Measurements from ENCODE around the gene POPDC2. TPM values are rescaled to one million over a fixed set of nuclear protein-coding genes. Genes with fewer than 3 reads are reported as not detected.
"Not testable (repeated sequence)": the region's sequence is repeated elsewhere in the genome, so short reads cannot be mapped to it uniquely, and the experiment has no call there.

POPDC2 gene
- total RNA-seq, 1 experiment from 2014 or later: 0.37 TPM

DNA sequence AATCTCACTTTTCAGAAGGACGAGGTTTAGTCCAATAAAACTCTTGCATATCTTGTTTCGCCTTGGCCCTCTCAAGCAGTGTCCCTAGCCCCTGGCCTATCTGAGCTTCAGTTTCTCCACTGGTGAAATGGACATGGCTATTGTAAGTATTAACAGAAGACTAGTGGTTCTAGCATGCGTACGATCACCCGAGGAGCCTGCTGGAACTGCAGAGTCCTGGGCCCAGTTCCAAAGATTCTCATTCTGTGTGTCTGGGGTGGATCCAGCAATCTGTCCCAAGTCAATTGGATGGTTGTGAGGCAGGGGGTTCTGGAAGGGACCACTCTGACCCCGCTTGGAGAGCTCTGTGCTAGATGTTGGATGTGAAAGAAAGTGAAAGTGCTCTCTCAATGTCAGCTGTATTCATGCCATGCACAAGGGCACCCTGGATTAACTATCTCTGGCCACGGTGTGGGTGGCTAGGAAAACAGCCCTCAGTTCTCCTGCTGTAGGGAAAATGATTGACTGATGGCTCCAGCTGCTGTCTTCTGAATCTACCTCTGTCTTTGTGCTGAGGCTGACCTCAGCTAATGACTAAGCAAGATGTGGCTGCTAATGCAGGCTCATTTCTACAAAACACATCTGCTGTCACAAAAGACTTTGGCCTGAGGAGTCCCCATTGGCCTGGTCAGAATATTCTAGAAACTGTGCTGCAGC lies 64.6 kb downstream of the POPDC2 start:
- no peak overlapping the region for H2BK120ac ChIP-seq (ENCODE audit: low read depth, low read length, poor library complexity, severe bottlenecking)
- H4K20me1 ChIP-seq (ENCODE audit: control insufficient read depth, insufficient read depth, insufficient read length): no peaks in the 10 kb centered on the region
- H2AK5ac ChIP-seq (ENCODE audit: insufficient read length, low read length): no peak overlapping the region
- no peak overlapping the region for H3K18ac ChIP-seq (ENCODE audit: insufficient read length, low read depth, low read length)
- peaks cover 0 to 4% of the 10 kb centered on the region in 2 experiments; a peak in 2 of 4 replicates for H3K4me1 Mint-ChIP-seq
- TF ChIP-seq, protein P1, sequence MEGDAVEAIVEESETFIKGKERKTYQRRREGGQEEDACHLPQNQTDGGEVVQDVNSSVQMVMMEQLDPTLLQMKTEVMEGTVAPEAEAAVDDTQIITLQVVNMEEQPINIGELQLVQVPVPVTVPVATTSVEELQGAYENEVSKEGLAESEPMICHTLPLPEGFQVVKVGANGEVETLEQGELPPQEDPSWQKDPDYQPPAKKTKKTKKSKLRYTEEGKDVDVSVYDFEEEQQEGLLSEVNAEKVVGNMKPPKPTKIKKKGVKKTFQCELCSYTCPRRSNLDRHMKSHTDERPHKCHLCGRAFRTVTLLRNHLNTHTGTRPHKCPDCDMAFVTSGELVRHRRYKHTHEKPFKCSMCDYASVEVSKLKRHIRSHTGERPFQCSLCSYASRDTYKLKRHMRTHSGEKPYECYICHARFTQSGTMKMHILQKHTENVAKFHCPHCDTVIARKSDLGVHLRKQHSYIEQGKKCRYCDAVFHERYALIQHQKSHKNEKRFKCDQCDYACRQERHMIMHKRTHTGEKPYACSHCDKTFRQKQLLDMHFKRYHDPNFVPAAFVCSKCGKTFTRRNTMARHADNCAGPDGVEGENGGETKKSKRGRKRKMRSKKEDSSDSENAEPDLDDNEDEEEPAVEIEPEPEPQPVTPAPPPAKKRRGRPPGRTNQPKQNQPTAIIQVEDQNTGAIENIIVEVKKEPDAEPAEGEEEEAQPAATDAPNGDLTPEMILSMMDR (conservative IDR thresholded peaks at IDR 0.05): no peak
- H4K5ac ChIP-seq (ENCODE audit: insufficient read length, low read depth, low read length): no peak overlapping the region
- no peak overlapping the region for H2AFZ ChIP-seq (ENCODE audit: low read length)
- no peaks in the 10 kb centered on the region for H3K9me3 ChIP-seq (ENCODE audit: control insufficient read depth, low read depth, low read length)
- no peak overlapping the region for H3K4me3 Mint-ChIP-seq
- H3K4ac ChIP-seq (ENCODE audit: low read depth, low read length): no peak overlapping the region
- H3K27me3 ChIP-seq (ENCODE audit: insufficient read depth, low read length): no peaks in the 10 kb centered on the region
- H3K4me2 ChIP-seq (ENCODE audit: insufficient read depth, insufficient read length, low read length): no peak overlapping the region
- H2BK5ac ChIP-seq (ENCODE audit: insufficient read length, low read length): no peak overlapping the region
- H3K36me3 Mint-ChIP-seq (ENCODE audit: insufficient read depth in 1 of 3, low read depth in 3 of 3): no peaks in the 10 kb centered on the region; a peak in 2 of 7 replicates
- no peaks in the 10 kb centered on the region for H3K4me1 ChIP-seq (ENCODE audit: insufficient read depth, low read length)
- H4K91ac ChIP-seq (ENCODE audit: insufficient read length, low read depth, low read length): no peak overlapping the region
- DNase-seq: no peak
- no peaks in the 10 kb centered on the region for H3K23me2 ChIP-seq (ENCODE audit: insufficient read length, low read depth, low read length, poor library complexity, severe bottlenecking)
- H3K27me3 Mint-ChIP-seq (ENCODE audit: low read depth): peaks cover 5% of the 10 kb centered on the region
- no peak overlapping the region for H2BK20ac ChIP-seq (ENCODE audit: low read depth, low read length, poor library complexity, severe bottlenecking)
- no peak overlapping the region for H4K8ac ChIP-seq (replicated peaks; ENCODE audit: insufficient read length, low read depth, low read length)
- H3K27ac Mint-ChIP-seq: peak overlapping the region in 1 of 3 experiments; percentile 32; a peak in 1 of 7 replicates
- no peaks in the 10 kb centered on the region for H3K79me1 ChIP-seq (ENCODE audit: insufficient read depth, low read depth, low read length, poor library complexity, severe bottlenecking)
- H3K56ac ChIP-seq (ENCODE audit: insufficient read length, low read depth, low read length): no peak overlapping the region
- no peak overlapping the region for H2BK12ac ChIP-seq (ENCODE audit: insufficient read length, low read depth, low read length)
- peaks cover 0 to 3% of the 10 kb centered on the region in 2 experiments; a peak in 3 of 5 replicates for H3K9me3 Mint-ChIP-seq
- H3K27ac ChIP-seq (ENCODE audit: insufficient read length, low read depth, low read length): no peak overlapping the region
- H3K79me2 ChIP-seq (ENCODE audit: insufficient read depth, low read length): no peaks in the 10 kb centered on the region
- H3K23ac ChIP-seq (ENCODE audit: insufficient read length, low read depth, low read length): no peak overlapping the region
- no peak overlapping the region for H3T11ph ChIP-seq (ENCODE audit: low read length)
- H3K9ac ChIP-seq (ENCODE audit: extremely low read depth, insufficient read length, low read length): no peak overlapping the region
- no peak overlapping the region for H3K14ac ChIP-seq (ENCODE audit: insufficient read depth, low read length)
- no CpG with 5 or more reads among the region's 7 CpGs for WGBS (ENCODE audit: extremely low coverage, insufficient read length, low lambda C conversion rate)
- H2BK15ac ChIP-seq (ENCODE audit: low read depth, low read length): no peak overlapping the region

DNA sequence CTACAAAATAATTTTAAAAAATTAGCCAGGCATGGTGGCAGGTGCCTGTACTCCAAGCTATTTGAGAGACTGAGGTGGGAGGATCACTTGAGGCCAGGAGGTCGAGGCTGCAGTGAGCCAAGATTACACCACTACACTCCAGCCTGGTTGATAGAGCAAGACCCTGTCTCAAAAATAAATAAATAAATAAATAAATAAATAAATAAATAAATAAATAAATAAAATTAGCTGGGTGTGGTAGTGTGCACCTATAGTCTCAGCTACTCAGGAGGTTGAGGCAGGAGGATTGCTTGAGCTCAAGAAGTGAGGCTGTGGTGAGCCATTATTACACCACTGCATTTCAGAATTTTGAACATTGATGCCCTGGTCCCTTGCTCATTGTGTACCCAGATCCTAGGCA lies 65.5 kb downstream of the POPDC2 start:
- not testable (repeated sequence) for H3K4me1 ChIP-seq (ENCODE audit: insufficient read depth, low read length); H3K27me3 Mint-ChIP-seq (ENCODE audit: low read depth); H3K4me3 Mint-ChIP-seq; H4K91ac ChIP-seq (ENCODE audit: insufficient read length, low read depth, low read length); H3K27ac ChIP-seq (ENCODE audit: insufficient read length, low read depth, low read length); H3K23ac ChIP-seq (ENCODE audit: insufficient read length, low read depth, low read length); H2BK5ac ChIP-seq (ENCODE audit: insufficient read length, low read length); H2BK12ac ChIP-seq (ENCODE audit: insufficient read length, low read depth, low read length); H3K36me3 Mint-ChIP-seq (ENCODE audit: insufficient read depth in 1 of 3, low read depth in 3 of 3); H2AFZ ChIP-seq (ENCODE audit: low read length); H3K9ac ChIP-seq (ENCODE audit: extremely low read depth, insufficient read length, low read length); H3K79me1 ChIP-seq (ENCODE audit: insufficient read depth, low read depth, low read length, poor library complexity, severe bottlenecking); H2AK5ac ChIP-seq (ENCODE audit: insufficient read length, low read length); H2BK20ac ChIP-seq (ENCODE audit: low read depth, low read length, poor library complexity, severe bottlenecking); H3K4ac ChIP-seq (ENCODE audit: low read depth, low read length); H4K20me1 ChIP-seq (ENCODE audit: control insufficient read depth, insufficient read depth, insufficient read length); H3T11ph ChIP-seq (ENCODE audit: low read length); H3K56ac ChIP-seq (ENCODE audit: insufficient read length, low read depth, low read length); H4K8ac ChIP-seq (replicated peaks; ENCODE audit: insufficient read length, low read depth, low read length); H3K18ac ChIP-seq (ENCODE audit: insufficient read length, low read depth, low read length); DNase-seq; H2BK120ac ChIP-seq (ENCODE audit: low read depth, low read length, poor library complexity, severe bottlenecking); H3K4me1 Mint-ChIP-seq; H2BK15ac ChIP-seq (ENCODE audit: low read depth, low read length); H3K79me2 ChIP-seq (ENCODE audit: insufficient read depth, low read length); H3K27me3 ChIP-seq (ENCODE audit: insufficient read depth, low read length); H3K9me3 ChIP-seq (ENCODE audit: control insufficient read depth, low read depth, low read length); H3K23me2 ChIP-seq (ENCODE audit: insufficient read length, low read depth, low read length, poor library complexity, severe bottlenecking); H4K5ac ChIP-seq (ENCODE audit: insufficient read length, low read depth, low read length); H3K27ac Mint-ChIP-seq; H3K4me2 ChIP-seq (ENCODE audit: insufficient read depth, insufficient read length, low read length); H3K14ac ChIP-seq (ENCODE audit: insufficient read depth, low read length)
- H3K9me3 Mint-ChIP-seq: peaks cover 6 to 12% of the 10 kb centered on the region in 2 experiments; a peak in 4 of 5 replicates
- WGBS (ENCODE audit: extremely low coverage, insufficient read length, low lambda C conversion rate): no CpG with 5 or more reads among the region's 1 CpG
